Osteoblast (primary cell): ENCODE results near the gene PI4K2A. TPM values are rescaled to one million over a fixed set of nuclear protein-coding genes. Genes with fewer than 3 reads are reported as not detected.

Experiments
- DNase-seq: peaks from one replicate; pipeline ENCODE4 v3.0.0; 2011; ENCODE audit warnings: low spot score, mixed read lengths; ENCODE audit not compliant: insufficient read length; ENCODE audit errors: missing footprints
- H2AFZ ChIP-seq: 2 replicates; pipeline ENCODE4 v1.6.0; 2011; ENCODE audit warnings: mild to moderate bottlenecking, low read length
- H3K27ac ChIP-seq: 2 replicates; pipeline ENCODE4 v1.5.1; 2011; ENCODE audit warnings: mild to moderate bottlenecking, low read depth, low read length, moderate library complexity
- H3K27me3 ChIP-seq: 2 replicates; pipeline ENCODE4 v1.6.0; 2012; ENCODE audit warnings: mild to moderate bottlenecking, control low read depth, inconsistent platforms, low read length, moderate library complexity; ENCODE audit not compliant: insufficient read depth
- H3K36me3 ChIP-seq: 2 replicates; pipeline ENCODE4 v1.5.1; 2011; ENCODE audit warnings: mild to moderate bottlenecking, low read length, control low read depth, moderate library complexity; ENCODE audit not compliant: insufficient read depth
- H3K4me1 ChIP-seq: 2 replicates; pipeline ENCODE4 v1.5.1; 2011; ENCODE audit warnings: mild to moderate bottlenecking, low read length, control low read depth, moderate library complexity; ENCODE audit not compliant: insufficient read depth
- H3K4me2 ChIP-seq: 2 replicates; pipeline ENCODE4 v1.6.0; 2011; ENCODE audit warnings: mild to moderate bottlenecking, low read length; ENCODE audit not compliant: insufficient read depth
- H3K4me3 ChIP-seq: fragments of 200-600 bp; sonication (generic); 3 replicates; pipeline ENCODE4 v1.5.1; 2012; ENCODE audit warnings: mild to moderate bottlenecking, low read length, inconsistent platforms; ENCODE audit not compliant: insufficient read depth
- H3K79me2 ChIP-seq: 2 replicates; pipeline ENCODE4 v1.6.0; 2012; ENCODE audit warnings: mild to moderate bottlenecking, low read length, control low read depth, inconsistent platforms; ENCODE audit not compliant: insufficient read depth
- H3K9me3 ChIP-seq: 2 replicates; pipeline ENCODE4 v1.5.1; 2011; ENCODE audit warnings: low read depth, low read length, control low read depth
- H4K20me1 ChIP-seq: 2 replicates; pipeline ENCODE4 v1.6.0; 2012; ENCODE audit warnings: mild to moderate bottlenecking, low read length, control low read depth; ENCODE audit not compliant: insufficient read depth
- total RNA-seq: library from RNA; depleted of rRNA; stranded (reverse); fragments of >200 nt; gene quantifications from 2 replicates; pipeline ENCODE4 v1.2.3, GENCODE V29; 2012
- TF ChIP-seq, protein P1 (sequence below): IDR thresholded peaks from 2 replicates; pipeline ENCODE4 v1.5.1; 2011; ENCODE audit warnings: mild to moderate bottlenecking, low read depth, low read length, moderate library complexity; ENCODE audit errors: extremely low read depth

PI4K2A gene
- total RNA-seq, 1 donor, result 23.5 TPM

DNA sequence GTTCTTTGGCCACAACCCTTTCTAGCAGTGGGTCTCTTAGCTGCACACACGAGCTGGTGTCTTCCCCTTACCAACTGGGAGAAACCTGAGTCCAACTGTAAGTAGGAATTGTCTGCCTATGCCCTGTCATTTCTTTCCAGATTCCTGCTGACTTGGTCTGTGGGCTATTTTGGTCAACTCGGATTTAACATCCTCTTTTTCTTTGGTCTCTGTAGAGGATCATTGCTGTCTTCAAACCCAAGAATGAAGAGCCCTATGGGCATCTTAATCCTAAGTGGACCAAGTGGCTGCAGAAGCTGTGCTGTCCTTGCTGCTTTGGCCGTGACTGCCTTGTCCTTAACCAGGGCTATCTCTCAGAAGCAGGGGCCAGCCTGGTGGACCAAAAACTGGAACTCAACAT, 10.3 kb downstream of the PI4K2A start:
- H3K27ac ChIP-seq, result peak overlapping the region; percentile 46
- no peak for DNase-seq

DNA sequence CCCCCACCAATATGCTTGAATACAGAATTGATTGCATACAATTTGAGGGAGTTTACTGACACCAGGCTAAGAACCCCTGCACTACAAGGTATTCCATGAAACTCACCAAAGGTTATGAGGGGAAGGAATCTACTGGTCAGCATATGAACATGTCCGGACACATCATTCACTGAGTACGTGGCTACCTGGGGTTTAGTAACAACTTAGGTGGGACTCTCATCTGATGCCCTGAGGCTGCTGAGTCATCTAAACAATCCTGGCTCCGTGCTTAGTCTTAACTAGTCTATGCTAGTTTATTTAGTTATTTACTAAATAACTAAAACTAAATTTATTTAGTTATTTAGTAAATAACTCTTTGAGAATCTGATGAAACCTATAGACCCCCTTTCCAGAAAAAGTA, 11.3 kb downstream of the PI4K2A start:
- peaks cover 57% of the 10 kb centered on the region for H3K79me2 ChIP-seq
- no peaks in the 10 kb centered on the region for H3K9me3 ChIP-seq

More for the DNA sequence above, 10.3 kb downstream of the PI4K2A start:
- peaks cover 32% of the 10 kb centered on the region for H3K4me1 ChIP-seq
- H3K79me2 ChIP-seq, result peaks cover 66% of the 10 kb centered on the region
- H3K4me3 ChIP-seq, result no peak overlapping the region
- H3K36me3 ChIP-seq, result peaks cover 53% of the 10 kb centered on the region
- no peaks in the 10 kb centered on the region for H3K27me3 ChIP-seq
- no peaks in the 10 kb centered on the region for H3K9me3 ChIP-seq
- H4K20me1 ChIP-seq, result peaks cover 2% of the 10 kb centered on the region
- TF ChIP-seq, protein P1, sequence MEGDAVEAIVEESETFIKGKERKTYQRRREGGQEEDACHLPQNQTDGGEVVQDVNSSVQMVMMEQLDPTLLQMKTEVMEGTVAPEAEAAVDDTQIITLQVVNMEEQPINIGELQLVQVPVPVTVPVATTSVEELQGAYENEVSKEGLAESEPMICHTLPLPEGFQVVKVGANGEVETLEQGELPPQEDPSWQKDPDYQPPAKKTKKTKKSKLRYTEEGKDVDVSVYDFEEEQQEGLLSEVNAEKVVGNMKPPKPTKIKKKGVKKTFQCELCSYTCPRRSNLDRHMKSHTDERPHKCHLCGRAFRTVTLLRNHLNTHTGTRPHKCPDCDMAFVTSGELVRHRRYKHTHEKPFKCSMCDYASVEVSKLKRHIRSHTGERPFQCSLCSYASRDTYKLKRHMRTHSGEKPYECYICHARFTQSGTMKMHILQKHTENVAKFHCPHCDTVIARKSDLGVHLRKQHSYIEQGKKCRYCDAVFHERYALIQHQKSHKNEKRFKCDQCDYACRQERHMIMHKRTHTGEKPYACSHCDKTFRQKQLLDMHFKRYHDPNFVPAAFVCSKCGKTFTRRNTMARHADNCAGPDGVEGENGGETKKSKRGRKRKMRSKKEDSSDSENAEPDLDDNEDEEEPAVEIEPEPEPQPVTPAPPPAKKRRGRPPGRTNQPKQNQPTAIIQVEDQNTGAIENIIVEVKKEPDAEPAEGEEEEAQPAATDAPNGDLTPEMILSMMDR, result no peak
- no peak overlapping the region for H3K4me2 ChIP-seq
- H2AFZ ChIP-seq, result no peak overlapping the region

DNA sequence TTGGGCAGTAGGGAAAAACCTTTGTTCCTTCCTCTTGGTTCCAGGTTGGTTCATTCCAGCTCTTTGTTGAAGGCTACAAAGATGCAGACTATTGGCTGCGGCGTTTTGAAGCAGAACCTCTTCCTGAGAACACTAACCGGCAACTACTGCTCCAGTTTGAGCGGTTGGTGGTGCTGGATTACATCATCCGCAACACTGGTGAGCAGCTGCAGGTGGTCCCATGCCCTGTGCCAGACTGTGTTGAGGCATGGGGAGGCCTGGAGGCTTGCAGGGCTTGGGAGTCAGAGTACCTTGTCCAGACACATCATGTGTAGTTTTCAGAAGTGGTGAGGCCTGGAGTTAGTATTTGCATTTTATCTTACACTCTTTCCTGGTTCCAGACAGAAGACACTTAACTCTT, 16.3 kb downstream of the PI4K2A start:
- no peak overlapping the region for H2AFZ ChIP-seq
- no peaks in the 10 kb centered on the region for H3K27me3 ChIP-seq
- H3K4me2 ChIP-seq, result no peak overlapping the region
- H3K79me2 ChIP-seq, result peaks cover 31% of the 10 kb centered on the region
- peaks cover 72% of the 10 kb centered on the region for H3K36me3 ChIP-seq
- no peak overlapping the region for H3K27ac ChIP-seq
- H3K4me1 ChIP-seq, result peaks cover 4% of the 10 kb centered on the region
- H3K9me3 ChIP-seq, result no peaks in the 10 kb centered on the region
- TF ChIP-seq, protein P1, result no peak
- DNase-seq, result no peak
- no peaks in the 10 kb centered on the region for H4K20me1 ChIP-seq
- no peak overlapping the region for H3K4me3 ChIP-seq

More for the DNA sequence above, 11.3 kb downstream of the PI4K2A start:
- no peak for DNase-seq
- Histone ChIP-seq H3K36me3 (peaks cover 54% of the 10 kb centered on the region), H2AFZ (no peak overlapping the region), H3K27ac (no peak overlapping the region), H3K4me3 (no peak overlapping the region), H3K4me1 (peaks cover 32% of the 10 kb centered on the region), H4K20me1 (peaks cover 2% of the 10 kb centered on the region), H3K4me2 (no peak overlapping the region), H3K27me3 (no peaks in the 10 kb centered on the region)
- TF ChIP-seq, protein P1, result no peak

DNA sequence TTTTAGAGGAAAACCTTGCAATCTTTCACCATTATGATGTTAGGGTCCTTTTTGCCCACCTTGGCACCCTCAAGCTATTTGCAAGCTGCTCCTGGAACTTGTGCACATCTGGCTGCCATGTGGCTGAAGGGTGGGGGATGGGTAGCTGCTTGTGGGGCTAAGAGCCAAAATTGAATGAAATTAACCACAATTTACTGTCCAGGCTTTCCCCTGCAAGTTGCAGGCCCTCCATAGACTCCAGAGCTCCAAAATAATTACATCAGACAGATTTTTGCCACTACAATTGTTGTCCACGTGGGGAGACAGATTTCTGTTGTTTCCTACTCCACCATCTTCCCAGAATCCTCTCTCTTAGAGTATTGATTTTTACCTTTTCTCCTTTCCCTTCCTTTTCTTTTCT, 19.1 kb downstream of the PI4K2A start:
- no peak for DNase-seq
- H3K4me2 ChIP-seq, result no peak overlapping the region
- no peak overlapping the region for H3K27ac ChIP-seq
- peaks cover 4% of the 10 kb centered on the region for H3K4me1 ChIP-seq
- H3K79me2 ChIP-seq, result peaks cover 13% of the 10 kb centered on the region
- H2AFZ ChIP-seq, result no peak overlapping the region
- no peaks in the 10 kb centered on the region for H4K20me1 ChIP-seq
- TF ChIP-seq, protein P1, result no peak
- H3K4me3 ChIP-seq, result no peak overlapping the region
- H3K9me3 ChIP-seq, result no peaks in the 10 kb centered on the region
- no peaks in the 10 kb centered on the region for H3K27me3 ChIP-seq
- H3K36me3 ChIP-seq, result peaks cover 65% of the 10 kb centered on the region
